Heart right ventricle (tissue), 16 donors: ENCODE measurements around the gene CSDE1. TPM values are rescaled to one million over a fixed set of nuclear protein-coding genes. Genes with fewer than 3 reads are reported as not detected.

Experiments used
- ATAC-seq, 8 donors: fragments of 200-7000 bp; cut with Tn5 transposase; one replicate each; pipeline ENCODE4 v1.9.1; 2020; ENCODE audit warnings: mild to moderate bottlenecking in 8 of 8, moderate library complexity in 8 of 8, moderate number of reproducible peaks in 1 of 8
- DNase-seq, 2 donors: peaks; one replicate each; pipeline ENCODE4 v3.0.0-alpha.2; 2020
- H3K27ac ChIP-seq, 10 donors: fragments of 200-600 bp; sonication (generic) in 2 of 10; one replicate each; pipeline versions ENCODE4 v1.5.0 to v1.8.0; 2020 to 2022; ENCODE audit warnings: mild to moderate bottlenecking in 3 of 10
- H3K27me3 ChIP-seq, 7 donors: fragments of 200-600 bp; one replicate each; pipeline ENCODE4 v1.8.0; 2021 to 2022; ENCODE audit warnings: mild to moderate bottlenecking in 2 of 7
- H3K36me3 ChIP-seq, 9 donors: fragments of 200-600 bp; sonication (generic) in 1 of 9; one replicate each; pipeline versions ENCODE4 v1.5.0 to v1.8.0; 2020 to 2022; ENCODE audit warnings: mild to moderate bottlenecking in 2 of 9
- H3K4me1 ChIP-seq, 9 donors: fragments of 200-600 bp; sonication (generic) in 1 of 9; one replicate each; pipeline versions ENCODE4 v1.5.0 to v1.8.0; 2020 to 2022; ENCODE audit warnings: mild to moderate bottlenecking in 4 of 9
- H3K4me3 ChIP-seq, 10 donors: fragments of 200-600 bp; sonication (generic) in 2 of 10; one replicate each; pipeline versions ENCODE4 v1.5.0 to v1.8.0; 2020 to 2022; ENCODE audit warnings: mild to moderate bottlenecking in 7 of 10, moderate library complexity in 2 of 10
- H3K9me3 ChIP-seq, 11 donors: fragments of 200-600 bp in 10 of 11; sonication (generic) in 2 of 11; one replicate each; pipeline versions ENCODE4 v1.5.0 to v1.8.0; 2013 to 2022; ENCODE audit warnings: mild to moderate bottlenecking in 2 of 11, control low read depth in 1 of 11, moderate library complexity in 1 of 11
- WGBS, 2 donors: extraction: QIAGEN DNeasy Blood & Tissue Kit; methylation state at CpG; one replicate each; pipeline ENCODE4 v1.1.7; 2013; ENCODE audit warnings: inconsistent platforms in 1 of 2; 5-methylcytosine and 5-hydroxymethylcytosine counted together
- intact Hi-C, 10 donors: fragments of 100-400 bp; cut with DNase I; formaldehyde crosslinking; loops; one replicate each; pipeline versions ENCODE4 v1.11.1 to v1.14.2; 2022
- polyA plus RNA-seq, 2 donors: library from polyadenylated mRNA; stranded (reverse); fragments of 200-250 nt; gene quantifications; one replicate each; pipeline ENCODE4 v1.2.3, GENCODE V29; 2013
- total RNA-seq, 10 donors: library from RNA; stranded (reverse); fragmentation: NEBNext Ultra II Directional in 3 of 10; extraction: Animal tissue kit (Norgen Biotek cat#: 25700) in 3 of 10; gene quantifications; one replicate each; pipeline versions ENCODE4 v1.2.1 to v1.2.4, GENCODE V29; 2021 to 2023
- TF ChIP-seq, protein P1 (sequence below), 9 donors: fragments of 200-600 bp; sonication (generic) in 2 of 9; IDR thresholded peaks; one replicate each; pipeline versions ENCODE4 v1.5.0 to v1.8.0; 2021 to 2022; ENCODE audit warnings: antibody characterized with exemption in 9 of 9, mild to moderate bottlenecking in 5 of 9, moderate library complexity in 1 of 9
- donor health status: Arrhythmogenic right ventricular cardiomyopathy.
- donor health status: ischemic (EF 13 %, LVEDD 7.1; RV severe dilation, severe dysfunction).
- donor health status: healthy with polysubstance abuse.
- donor health status: DM: no; HTN: yes; CAD: no.
- donor health status: DM: no; HTN: no; CAD: no.
- donor health status: ischemic (EF 25% LVEDD 6.9; RV normal size, moderate dysfunction).
- donor health status: ischemic (EF 25% LVEDD 5.7; RV mildly dilated, moderate dysfunction).
- donor health status: healthy.
- donor health status: DM: yes; HTN: yes; CAD: no.
- donor health status: Ischemic cardiomyopathy.
- donor health status: ischemic (EF 35%, LVEDD 5.7; RV mildly dilated, moderate dysfunction).
- donor health status: nonischemic (EF 11% LVEDD 7.7; RV severe dilation, severe dysfunction).
- donor health status: DM: yes; HTN: yes; CAD: no.
- donor health status: PGD.
- donor health status: ischemic (EF 29% LVEDD 5.4; RV normal size, mild dysfunction).
- donor health status: nonischemic (EF 23%, LVEDD 6.1; RV moderate dilation, normal function).

CSDE1 gene
- total and polyA plus RNA-seq, 12 donors = 137 to 1,012 (median 867) TPM

GRCh38 chr1:114710360-114710759, 47.4 kb downstream of the CSDE1 start:
- H3K4me1 ChIP-seq = peaks cover 1 to 16% (median 13%) of the 10 kb centered on the region in 9 donors
- H3K27ac ChIP-seq = no peak overlapping the region
- DNase-seq (no peak), ATAC-seq (no peak)
- H3K9me3 ChIP-seq = no peaks in the 10 kb centered on the region
- peaks cover 0 to 98% (median 58%) of the 10 kb centered on the region in 9 donors for H3K36me3 ChIP-seq
- H3K27me3 ChIP-seq = no peaks in the 10 kb centered on the region
- H3K4me3 ChIP-seq = no peak overlapping the region
- 97 to 99% methylated on average over 3 of the region's 3 CpGs for WGBS, 2 donors
- intact Hi-C loops = loop anchor here in 1 of 10 donors (10.0 kb wide), 1 partner anchor 126 kb away; the partner anchor contains the start of gene BCAS2
- TF ChIP-seq, protein P1, sequence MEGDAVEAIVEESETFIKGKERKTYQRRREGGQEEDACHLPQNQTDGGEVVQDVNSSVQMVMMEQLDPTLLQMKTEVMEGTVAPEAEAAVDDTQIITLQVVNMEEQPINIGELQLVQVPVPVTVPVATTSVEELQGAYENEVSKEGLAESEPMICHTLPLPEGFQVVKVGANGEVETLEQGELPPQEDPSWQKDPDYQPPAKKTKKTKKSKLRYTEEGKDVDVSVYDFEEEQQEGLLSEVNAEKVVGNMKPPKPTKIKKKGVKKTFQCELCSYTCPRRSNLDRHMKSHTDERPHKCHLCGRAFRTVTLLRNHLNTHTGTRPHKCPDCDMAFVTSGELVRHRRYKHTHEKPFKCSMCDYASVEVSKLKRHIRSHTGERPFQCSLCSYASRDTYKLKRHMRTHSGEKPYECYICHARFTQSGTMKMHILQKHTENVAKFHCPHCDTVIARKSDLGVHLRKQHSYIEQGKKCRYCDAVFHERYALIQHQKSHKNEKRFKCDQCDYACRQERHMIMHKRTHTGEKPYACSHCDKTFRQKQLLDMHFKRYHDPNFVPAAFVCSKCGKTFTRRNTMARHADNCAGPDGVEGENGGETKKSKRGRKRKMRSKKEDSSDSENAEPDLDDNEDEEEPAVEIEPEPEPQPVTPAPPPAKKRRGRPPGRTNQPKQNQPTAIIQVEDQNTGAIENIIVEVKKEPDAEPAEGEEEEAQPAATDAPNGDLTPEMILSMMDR (IDR thresholded peaks at IDR 0.05) = no peak

- Histone ChIP-seq H3K4me1 (no peaks in the 10 kb centered on the region), H3K36me3 (peaks cover 0 to 87% (median 46%) of the 10 kb centered on the region in 9 donors), H3K9me3 (no peaks in the 10 kb centered on the region), H3K4me3 (no peak overlapping the region), H3K27ac (no peak overlapping the region), H3K27me3 (no peaks in the 10 kb centered on the region)
- TF ChIP-seq, protein P1 (IDR thresholded peaks at IDR 0.05) = no peak
- ATAC-seq (no peak), DNase-seq (no peak)
- WGBS, 2 donors = 89 to 92% methylated on average over 2 of the region's 2 CpGs
- intact Hi-C loops = no loop called here
These were observed 50.2 kb downstream of the CSDE1 start for GRCh38 chr1:114707604-114708003.

GRCh38 chr1:114703242-114703641, 54.5 kb downstream of the CSDE1 start:
- intact Hi-C loops = no loop called here
- ATAC-seq (no peak), DNase-seq (no peak)
- TF ChIP-seq, protein P1 (IDR thresholded peaks at IDR 0.05) = no peak
- H3K4me3 ChIP-seq = no peak overlapping the region
- no peaks in the 10 kb centered on the region for H3K9me3 ChIP-seq
- H3K27ac ChIP-seq = no peak overlapping the region
- H3K27me3 ChIP-seq = no peaks in the 10 kb centered on the region
- 91 to 98% methylated on average over 1 of the region's 1 CpG for WGBS, 2 donors
- H3K36me3 ChIP-seq = peaks cover 0 to 46% (median 26%) of the 10 kb centered on the region in 9 donors
- peaks cover 0 to 6% (median 0%) of the 10 kb centered on the region in 9 donors for H3K4me1 ChIP-seq

GRCh38 chr1:114702737-114703136, 55.0 kb downstream of the CSDE1 start:
- intact Hi-C loops = no loop called here
- H3K4me3 ChIP-seq = no peak overlapping the region
- H3K27ac ChIP-seq = no peak overlapping the region
- H3K4me1 ChIP-seq = peaks cover 0 to 6% (median 0%) of the 10 kb centered on the region in 9 donors
- no peak for DNase-seq
- WGBS, 2 donors = 85 to 93% methylated on average over 5 of the region's 5 CpGs
- H3K36me3 ChIP-seq = peaks cover 0 to 41% (median 22%) of the 10 kb centered on the region in 9 donors
- TF ChIP-seq, protein P1 (IDR thresholded peaks at IDR 0.05) = no peak
- no peaks in the 10 kb centered on the region for H3K27me3 ChIP-seq
- ATAC-seq = no peak
- H3K9me3 ChIP-seq = no peaks in the 10 kb centered on the region
